ENCODE data around the gene CMSS1.

DNA sequence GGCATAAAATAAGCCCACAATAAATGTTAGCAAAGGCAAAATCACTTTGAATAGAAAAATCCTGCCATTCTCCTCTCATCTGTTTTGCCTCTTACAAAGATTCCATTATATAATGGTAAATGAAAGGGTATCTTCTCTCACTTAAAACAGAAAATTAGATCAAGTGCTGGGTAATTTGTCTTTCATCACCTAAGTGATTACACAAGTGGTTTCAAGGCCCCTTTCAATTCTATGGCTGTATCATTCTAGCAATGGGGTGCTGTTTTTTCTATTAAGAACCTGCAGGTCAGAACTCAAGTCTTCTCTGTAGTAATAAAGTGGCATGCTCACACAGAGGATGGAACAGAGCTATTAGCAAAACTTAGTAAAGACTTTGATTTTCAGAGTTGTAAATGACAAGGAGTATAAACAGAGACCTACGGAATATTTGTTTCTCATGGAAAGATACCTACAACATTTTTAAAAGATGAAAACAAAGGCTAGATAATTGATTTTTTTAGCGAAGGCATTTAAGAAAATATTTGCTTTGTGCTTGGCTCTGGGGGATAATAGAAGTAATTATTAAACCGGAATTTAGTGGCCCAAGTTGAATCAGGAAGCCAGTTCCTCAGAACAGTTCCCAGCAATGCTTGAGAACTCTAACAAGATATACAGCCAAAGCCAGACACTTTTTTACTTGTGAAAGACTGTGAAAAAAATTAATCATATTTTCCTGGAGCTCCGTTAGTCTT is 137.4 kb downstream of the CMSS1 start:
- TF ChIP-seq, protein P1, sequence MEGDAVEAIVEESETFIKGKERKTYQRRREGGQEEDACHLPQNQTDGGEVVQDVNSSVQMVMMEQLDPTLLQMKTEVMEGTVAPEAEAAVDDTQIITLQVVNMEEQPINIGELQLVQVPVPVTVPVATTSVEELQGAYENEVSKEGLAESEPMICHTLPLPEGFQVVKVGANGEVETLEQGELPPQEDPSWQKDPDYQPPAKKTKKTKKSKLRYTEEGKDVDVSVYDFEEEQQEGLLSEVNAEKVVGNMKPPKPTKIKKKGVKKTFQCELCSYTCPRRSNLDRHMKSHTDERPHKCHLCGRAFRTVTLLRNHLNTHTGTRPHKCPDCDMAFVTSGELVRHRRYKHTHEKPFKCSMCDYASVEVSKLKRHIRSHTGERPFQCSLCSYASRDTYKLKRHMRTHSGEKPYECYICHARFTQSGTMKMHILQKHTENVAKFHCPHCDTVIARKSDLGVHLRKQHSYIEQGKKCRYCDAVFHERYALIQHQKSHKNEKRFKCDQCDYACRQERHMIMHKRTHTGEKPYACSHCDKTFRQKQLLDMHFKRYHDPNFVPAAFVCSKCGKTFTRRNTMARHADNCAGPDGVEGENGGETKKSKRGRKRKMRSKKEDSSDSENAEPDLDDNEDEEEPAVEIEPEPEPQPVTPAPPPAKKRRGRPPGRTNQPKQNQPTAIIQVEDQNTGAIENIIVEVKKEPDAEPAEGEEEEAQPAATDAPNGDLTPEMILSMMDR (IDR thresholded peaks at IDR 0.05), result no peak
- TF ChIP-seq POLR2A (IDR thresholded peaks at IDR 0.05), result no peak
